Ishikawa (cell line): ENCODE data around the gene COMMD4.

ENCODE experiments used
- EP300 ChIP-seq: IDR thresholded peaks from 2 replicates; pipeline ENCODE4 v1.6.1; 2012; ENCODE audit warnings: borderline replicate concordance
- FOXM1 ChIP-seq: IDR thresholded peaks from 2 replicates; pipeline ENCODE4 v1.6.1; 2012; ENCODE audit warnings: low read depth, borderline replicate concordance
- MAX ChIP-seq: IDR thresholded peaks from 2 replicates; pipeline ENCODE4 v1.6.1; 2012
- NFIC ChIP-seq: IDR thresholded peaks from 2 replicates; pipeline ENCODE4 v1.6.1; 2012
- REST ChIP-seq: IDR thresholded peaks from 2 replicates; pipeline ENCODE4 v1.6.1; 2012; ENCODE audit warnings: low read depth, mild to moderate bottlenecking
- TAF1 ChIP-seq: IDR thresholded peaks from 2 replicates; pipeline ENCODE4 v1.6.1; 2012; ENCODE audit warnings: low read depth, mild to moderate bottlenecking

- TF ChIP-seq FOXM1 (no peak), NFIC (no peak), EP300 (no peak), TAF1 (no peak), MAX (no peak), REST (no peak)
Measured at GRCh38 chr15:75339531-75340240, 3.8 kb downstream of the COMMD4 start.
